Panc1 (cell line): ENCODE data around the gene BTBD19.

Source experiments
- CTCF ChIP-seq: fragments of 450-650 bp; IDR thresholded peaks from 2 replicates; pipeline ENCODE4 v1.5.1; 2017; ENCODE audit warnings: mild to moderate bottlenecking
- POLR2AphosphoS5 ChIP-seq: IDR thresholded peaks from 2 replicates; pipeline ENCODE4 v1.6.1; 2012; ENCODE audit warnings: mild to moderate bottlenecking, low read depth, low read length, moderate library complexity
- TCF7L2 ChIP-seq: IDR thresholded peaks from 2 replicates; pipeline ENCODE4 v1.6.1; 2011; ENCODE audit warnings: mild to moderate bottlenecking, low read depth, low read length, inconsistent platforms

- TF ChIP-seq CTCF (no peak), POLR2AphosphoS5 (no peak), TCF7L2 (no peak)
Observed at GRCh38 chr1:44828841-44829440, 20.6 kb downstream of the BTBD19 start.
